Dedifferentiated amniotic fluid mesenchymal stem cell (primary cell): ENCODE data around the gene CLDN34.

Source experiments
- DNase-seq: peaks from one replicate; pipeline ENCODE4 v3.0.0-alpha.2; 2016; ENCODE audit errors: extremely low spot score

The CLDN34 gene, protein sequence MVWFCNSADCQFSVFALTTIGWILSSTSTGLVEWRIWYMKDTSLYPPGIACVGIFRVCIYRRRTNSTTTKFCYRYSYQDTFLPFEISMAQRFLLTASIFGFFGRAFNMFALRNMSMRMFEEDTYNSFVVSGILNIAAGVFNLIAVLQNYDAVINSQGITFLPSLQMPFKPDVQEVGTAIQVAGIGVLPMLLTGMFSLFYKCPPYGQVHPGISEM

DNA sequence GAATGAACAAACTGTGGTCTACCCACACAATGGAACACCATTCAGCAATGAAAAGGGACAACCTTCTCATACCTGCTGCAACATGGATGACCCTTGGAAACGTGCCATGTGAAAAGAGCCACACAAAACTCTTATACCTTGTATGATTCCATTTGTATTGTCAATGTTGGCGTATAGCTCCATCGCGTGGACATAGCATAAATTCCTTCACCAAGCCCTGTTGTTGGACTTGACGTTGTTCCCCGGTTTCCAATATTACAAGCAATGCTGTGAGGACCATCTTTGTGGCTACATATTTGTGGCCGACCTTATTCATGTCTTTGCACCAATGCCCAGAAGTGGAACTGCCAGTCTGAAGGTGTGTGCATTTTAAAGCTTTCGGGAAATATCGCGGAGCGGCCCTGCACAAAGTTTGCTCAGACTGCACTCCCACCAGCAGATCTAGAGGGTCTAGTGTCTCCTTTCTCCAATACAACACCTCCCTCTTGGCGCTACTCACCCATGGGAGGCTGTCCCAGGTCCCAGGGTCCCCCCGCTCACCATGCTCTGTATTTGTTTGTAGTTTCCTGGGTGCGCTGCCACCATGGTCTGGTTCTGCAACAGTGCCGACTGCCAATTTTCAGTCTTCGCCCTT, at the start of gene CLDN34:
CLDN34 (plus strand) TSS at position 584 of the 634 bp plus-strand sequence; CDS start at position 584, 0 bp downstream.
- DNase-seq: no peak

DNA sequence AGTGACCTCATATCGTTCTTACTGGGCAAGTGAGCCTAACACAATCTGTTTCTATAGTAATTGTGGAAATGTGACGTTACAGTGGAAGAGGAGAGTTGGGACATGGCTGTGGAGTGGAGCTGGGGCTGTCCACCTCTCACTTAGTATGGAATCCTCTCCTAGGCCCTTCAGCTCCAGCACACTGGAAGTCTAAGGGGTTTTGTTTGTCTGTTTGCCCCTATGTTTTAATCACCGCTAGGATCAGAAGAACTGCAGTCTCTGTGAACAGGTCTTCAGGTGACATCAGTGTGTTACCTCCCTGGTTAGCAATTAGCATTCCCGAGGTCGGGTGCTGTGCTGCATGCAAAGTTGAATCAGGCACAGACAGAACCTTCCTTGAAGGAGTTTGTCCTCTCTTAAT, 49.3 kb upstream of the CLDN34 start:
- DNase-seq: no peak

DNA sequence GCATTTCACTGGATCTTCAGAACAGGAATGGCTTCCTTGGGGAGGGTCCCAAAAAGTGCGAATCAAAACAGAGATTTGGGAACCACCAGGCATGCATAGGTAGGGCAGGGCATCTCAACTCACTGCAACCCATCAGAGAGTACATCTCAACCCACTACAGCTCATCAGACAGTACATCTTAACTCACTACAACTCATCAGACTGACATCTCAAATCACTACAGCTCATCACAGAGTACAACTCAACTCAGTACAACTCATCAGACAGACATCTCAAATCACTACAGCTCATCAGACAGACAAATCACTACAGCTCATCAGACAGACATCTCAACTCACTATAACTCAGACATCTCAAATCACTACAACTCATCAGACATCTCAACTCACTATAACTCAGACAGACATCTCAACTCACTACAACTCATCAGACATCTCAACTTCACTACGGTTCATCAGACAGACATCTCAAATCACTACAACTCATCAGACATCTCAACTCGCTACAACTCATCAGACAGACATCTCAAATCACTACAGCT, 47.5 kb upstream of the CLDN34 start:
- DNase-seq: no peak

DNA sequence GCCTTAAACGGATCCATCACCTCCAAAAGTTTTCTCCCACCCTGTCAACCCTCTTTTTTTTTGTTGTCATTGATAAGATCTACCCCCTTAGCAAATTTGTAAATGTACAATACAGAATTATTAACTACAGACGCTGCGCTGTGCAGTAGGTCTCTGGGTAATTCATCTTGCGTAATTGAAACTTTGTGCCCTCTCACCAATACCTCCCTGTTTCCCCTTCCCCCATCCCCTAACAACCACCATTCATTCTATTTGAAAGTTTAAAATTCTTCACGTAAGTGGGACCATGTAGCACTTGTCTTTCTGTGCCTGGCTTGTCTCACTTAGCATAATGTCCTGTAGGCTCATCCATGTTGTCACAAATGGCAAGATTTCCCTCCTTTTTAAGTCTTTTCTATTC, 45.8 kb upstream of the CLDN34 start:
- no peak for DNase-seq

DNA sequence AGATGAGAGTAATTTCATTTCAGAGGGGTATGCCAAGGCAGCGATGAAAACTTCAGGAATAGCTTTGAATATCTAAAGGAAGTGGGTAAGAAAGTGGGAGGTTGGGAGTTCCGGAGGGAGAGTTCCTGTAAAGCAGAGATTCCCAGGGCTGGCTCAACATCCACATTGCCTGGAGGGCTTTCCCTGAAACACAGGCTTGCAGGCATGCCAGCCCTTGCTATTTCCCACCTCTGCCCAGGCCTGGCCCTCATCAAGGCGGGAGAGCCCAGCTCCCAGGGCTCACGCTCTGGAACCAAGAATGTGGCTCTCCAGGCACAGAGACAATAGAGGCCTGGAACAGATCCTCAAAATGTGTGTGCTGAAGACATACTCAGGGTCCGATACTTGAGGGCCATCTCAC, 43.8 kb upstream of the CLDN34 start:
- DNase-seq: no peak

DNA sequence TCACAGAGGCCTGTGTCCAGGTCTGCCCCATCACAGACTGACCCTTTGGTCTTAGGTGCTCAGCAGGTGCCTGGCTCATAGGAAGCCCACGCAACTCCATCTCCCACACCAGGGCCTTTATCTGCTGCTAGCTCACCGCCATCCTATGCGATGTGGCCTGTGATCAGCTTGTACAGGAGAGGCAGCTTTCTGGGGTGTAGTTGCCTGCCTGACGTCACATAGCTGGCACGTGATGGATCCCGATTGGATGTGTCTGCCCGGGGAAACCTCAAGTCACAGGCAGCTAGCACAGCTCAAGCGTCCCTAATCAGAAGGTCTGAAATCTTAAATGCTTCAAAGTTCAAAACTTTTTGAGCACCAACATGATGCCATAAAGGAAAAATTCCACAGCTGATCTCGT, 41.2 kb upstream of the CLDN34 start:
- DNase-seq: no peak

DNA sequence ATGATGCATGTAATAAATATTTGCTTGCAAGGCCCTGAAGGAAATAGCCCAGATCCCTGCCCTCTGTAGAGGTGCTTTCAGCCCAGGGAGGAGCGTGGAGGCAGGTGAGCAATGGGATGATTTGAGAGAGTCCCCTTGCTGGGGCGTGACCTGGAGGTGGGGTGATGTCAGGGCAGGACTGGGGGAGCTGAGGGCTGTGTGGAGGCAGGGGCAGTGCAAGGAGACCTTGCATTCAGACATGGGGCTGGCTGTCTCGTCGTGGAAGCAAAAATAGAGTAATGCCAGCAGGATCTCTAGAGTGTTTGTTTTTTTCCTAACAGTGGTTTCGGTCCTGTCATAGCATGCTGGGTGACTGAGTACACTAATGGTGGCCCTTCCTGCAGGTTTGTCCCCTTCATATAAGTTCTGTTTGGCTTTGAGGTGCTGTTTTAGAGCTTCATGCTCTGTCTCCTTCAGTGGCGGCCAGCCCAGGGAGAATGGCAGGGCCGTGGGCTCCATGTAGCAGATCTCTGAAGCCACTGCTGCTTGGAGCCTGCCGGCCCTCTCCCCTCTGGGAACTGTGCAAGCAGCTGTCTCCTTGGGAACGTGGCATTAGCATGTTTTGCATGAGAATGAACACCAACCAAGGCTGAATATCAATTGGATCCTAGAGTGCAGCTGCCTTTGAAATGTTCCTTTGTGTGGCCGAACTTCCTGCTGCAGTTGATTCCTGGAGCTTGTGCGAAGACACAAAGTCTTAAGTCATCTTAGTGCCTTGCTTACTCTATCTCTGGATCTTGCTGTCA, 39.3 kb upstream of the CLDN34 start:
- DNase-seq: no peak

DNA sequence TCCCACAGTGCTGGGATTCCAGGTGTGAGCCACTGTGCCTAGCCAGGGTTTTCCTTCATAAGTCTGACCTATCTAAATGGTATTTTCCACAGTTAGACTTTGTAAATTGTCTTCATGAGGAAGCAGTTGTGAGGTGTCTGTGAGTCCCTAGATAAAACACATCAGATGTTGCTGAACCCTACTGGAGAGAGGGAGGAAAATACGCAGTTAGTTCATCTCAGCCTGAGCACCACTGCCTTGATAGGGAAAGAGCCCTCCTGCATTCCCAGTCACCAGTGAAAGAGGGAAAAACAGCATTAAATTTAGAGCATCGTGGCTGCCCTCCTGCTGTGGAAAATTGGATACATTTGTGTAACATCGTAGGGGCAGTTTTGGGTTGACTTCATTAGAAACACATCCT, 31.7 kb upstream of the CLDN34 start:
- DNase-seq: no peak

DNA sequence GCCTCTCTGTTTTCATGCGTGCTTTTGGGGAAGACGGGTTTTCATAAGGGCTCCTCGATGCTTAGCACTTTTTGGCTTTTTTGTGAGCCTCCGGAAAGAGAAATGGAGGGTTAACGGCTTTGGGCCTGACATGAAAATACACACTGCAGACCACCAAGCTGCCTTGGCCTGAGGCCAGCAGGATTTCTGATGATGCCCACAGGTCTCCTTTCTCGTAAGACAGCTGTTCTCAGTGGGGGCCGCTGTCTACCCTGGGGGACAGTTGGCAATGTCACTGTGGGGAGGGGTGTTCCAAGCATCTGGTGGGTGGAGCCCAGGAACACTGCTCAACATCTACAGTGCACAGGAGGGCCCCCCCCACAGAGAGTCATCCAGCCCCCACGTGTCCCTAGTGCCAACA, 29.4 kb upstream of the CLDN34 start:
- no peak for DNase-seq

DNA sequence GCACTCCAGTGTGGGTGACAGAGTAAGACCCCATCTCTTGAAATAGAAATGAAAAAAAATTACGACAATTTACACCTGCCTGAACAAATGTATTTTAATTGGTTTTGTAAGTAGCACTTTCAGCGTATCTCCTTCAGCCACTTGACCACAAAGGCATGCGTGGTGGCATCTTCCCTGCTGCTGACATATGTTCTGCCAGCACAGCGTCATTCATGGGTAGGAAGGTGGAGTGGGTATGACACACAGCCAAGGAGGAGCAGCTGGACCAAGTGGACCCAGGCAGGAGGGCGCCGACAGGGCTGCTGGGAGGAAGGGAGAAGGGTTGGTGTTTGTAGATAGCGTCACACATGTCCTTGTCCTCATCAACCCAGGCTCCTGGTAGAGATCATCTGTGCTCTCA, 28.6 kb upstream of the CLDN34 start:
- DNase-seq: no peak

DNA sequence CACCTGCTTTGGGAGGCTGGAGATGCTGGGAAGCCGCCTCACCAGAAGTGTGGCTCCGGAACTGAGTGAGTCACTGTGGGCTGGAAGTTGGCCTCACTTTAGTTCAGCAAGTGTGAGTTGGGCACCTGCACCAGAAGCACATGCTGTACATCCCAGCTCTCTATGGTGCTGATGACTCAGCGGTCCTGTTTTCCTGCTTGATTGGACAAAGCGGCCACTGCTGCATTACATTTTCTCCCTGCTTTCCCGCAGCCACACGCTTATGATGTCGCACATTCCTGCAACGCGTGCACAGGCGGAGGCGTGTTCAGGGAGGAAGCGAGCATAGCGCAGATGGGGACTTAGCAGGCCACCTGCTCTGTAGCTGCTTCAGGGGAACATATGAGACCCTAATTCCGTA, 26.7 kb upstream of the CLDN34 start:
- DNase-seq: no peak

DNA sequence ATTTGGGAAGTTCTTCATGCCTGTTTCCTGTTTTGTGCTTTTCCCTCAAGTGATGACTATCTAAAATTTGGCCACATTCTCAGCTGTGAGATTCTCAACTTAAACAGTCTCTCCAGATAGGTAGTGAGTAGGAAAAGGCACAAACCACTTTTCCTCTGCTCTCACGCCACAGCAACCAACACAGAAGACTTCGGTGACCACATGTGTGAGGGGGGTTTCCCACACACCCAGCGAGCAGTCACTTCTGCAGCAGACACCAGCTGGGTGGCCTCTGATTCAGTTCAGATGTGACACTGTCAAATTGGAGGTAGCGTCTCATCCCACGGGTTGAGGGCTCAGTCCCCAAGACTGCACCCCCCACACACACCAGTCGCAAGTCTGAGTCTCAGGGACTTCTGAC, 25.1 kb upstream of the CLDN34 start:
- no peak for DNase-seq

DNA sequence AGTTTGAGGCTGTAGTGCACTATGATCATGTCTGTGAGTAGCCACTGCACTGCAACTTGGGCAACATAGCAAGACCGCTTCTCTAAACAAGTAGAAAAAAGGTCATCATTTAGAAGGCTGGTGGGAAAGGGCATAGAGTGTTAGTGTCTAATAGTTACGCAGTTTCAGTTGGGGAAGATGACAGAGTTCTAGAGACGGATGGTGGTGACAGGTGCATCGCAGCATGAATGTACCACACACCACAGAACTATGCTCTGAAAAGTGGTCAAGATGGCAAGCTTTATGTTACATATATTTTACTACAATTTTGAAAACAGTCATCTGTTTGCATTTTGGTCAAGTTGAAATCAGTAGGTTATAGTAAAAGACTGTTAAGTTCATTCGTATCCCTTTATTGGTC, 23.7 kb upstream of the CLDN34 start:
- DNase-seq: no peak

DNA sequence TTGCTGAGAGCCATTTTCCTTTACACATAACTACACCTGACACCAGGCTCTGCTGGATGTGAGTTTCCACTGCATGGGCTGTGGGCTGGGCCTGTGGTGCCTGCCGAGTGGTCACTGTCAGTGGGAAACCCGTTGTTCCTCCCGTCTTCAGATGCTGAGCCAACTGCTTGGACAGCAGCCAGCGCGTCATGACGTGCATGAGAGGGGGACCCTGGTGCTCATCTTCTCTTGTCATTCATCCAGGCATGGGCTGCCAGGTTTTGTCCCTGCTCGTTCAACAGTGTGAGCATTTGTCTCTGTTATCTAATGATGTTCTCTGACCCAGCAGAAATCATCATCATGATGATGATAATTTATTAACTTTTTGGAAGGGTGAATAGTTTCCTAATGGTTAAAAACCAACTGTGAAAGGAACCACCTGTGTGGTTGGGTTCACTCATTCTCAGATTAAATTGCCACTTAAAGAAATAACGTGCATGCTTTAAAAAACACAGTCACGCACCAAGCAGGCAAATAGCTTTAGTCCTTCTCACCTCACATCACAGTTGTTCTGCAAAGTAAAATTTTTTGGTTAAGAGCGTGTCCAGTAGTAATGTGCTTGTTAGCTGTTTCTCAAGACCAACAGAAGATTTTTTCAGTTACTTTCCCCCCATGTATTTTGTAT, 19.9 kb upstream of the CLDN34 start:
- DNase-seq: no peak

DNA sequence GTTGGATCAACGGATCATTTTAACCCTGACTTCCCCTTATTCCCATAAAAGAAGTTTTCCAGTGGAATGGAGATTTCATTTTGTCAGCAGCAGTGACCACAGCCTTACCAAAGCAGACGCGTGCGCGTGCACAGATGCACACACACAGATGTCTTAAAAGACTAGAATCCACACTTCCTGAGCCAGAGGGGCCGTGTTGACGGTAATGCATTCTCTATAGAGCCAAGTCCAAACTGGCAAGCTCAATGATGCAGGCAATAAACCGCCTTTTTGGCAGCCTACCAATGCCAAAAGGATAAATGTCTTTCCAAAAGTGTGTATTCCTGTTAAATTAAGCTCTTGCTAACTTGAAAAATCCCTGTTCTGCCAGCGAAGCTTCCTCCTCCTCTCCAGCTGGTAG, 18.8 kb upstream of the CLDN34 start:
- DNase-seq: no peak

DNA sequence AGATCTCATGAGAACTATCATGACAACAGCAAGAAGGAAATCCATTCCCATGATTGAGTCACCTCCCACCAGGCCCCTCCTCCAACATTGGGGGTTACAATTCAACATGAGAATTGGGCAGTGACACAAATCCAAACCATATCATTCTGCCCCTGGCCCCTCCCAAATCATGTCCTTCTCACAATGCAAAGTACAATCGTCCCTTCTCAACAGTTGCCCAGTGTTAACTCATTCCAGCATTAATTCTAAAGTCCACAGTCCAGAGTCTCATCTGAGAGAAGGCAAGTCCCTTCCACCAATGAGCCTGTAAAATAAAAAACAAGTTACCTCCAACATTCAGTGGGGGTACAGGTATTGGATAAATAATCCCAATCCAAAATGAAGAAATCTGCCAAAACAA, 14.9 kb upstream of the CLDN34 start:
- DNase-seq: no peak

DNA sequence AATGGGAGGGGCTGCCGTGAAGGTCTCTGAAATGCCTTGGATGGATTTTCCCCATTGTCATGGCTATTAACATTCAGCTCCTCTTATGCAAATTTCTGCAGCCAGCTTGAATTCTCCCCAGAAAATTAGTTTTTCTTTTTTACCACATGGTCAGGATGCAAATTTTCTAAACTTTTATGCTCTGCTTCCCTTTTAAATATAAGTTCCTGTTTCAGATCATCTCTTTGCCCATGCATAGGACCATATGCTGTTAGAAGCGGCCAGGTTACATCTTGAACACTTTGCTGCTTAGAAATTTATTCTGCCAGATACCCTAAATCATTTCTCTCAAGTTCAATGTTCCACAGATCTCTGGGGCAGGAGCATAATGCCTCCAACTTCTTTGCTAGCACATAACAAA, 13.8 kb upstream of the CLDN34 start:
- DNase-seq: no peak

DNA sequence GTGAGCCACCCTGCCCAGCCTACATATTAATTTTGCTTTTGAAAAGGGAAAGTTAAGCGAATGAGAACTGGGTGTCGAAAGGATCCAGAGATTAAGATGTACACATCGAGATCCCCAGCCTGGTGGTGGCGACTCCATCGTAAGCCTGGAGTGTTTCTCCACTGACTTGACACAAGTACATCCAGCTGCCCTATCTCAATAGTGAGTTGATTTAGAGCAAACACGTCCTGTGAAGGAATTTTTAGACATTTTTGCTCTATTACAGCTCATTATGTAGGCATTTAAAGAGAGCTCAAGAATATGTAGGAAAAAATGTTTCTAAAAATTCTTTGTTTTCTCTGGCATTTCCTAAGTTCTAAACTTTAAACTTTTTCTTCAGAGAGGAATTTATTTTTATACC, 11.7 kb upstream of the CLDN34 start:
- DNase-seq: peak; percentile 62

DNA sequence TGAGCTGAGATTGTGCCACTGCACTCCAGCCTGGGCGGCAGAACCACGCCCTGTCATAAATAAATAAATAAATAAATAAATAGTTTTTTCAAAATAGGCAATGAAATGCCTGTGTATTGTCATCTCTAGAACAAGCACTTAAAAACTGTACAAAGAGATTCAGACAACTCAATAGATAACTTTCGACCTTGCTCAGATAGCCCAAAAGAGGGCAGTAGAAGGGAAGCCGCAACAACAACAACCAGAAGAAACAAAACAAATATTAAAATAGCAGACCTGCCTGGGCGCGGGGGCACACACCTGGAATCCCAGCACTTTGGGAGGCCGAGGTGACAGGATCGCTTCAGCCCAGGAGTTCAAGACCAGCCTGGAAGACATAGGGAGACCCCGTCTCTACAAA, 9.4 kb upstream of the CLDN34 start:
- DNase-seq: no peak

DNA sequence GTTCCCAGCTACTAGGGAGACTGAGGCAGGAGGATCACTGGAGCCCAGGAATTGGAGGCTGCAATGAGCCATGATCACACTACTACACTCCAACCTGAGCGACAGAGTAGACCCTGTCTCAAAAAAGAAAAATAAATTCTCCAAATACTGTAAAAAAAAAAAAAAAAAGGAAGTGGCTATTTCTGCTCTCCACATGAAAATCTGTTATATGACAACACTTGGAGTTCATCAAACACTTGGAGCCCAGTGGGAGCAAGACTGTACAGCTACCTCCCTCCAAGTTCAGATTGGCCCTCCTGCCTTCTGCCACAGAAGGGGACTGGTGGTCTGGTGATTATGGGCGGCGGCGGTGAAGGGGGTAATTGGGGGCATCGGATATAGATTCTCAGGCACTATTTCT, 9.0 kb upstream of the CLDN34 start:
- no peak for DNase-seq

DNA sequence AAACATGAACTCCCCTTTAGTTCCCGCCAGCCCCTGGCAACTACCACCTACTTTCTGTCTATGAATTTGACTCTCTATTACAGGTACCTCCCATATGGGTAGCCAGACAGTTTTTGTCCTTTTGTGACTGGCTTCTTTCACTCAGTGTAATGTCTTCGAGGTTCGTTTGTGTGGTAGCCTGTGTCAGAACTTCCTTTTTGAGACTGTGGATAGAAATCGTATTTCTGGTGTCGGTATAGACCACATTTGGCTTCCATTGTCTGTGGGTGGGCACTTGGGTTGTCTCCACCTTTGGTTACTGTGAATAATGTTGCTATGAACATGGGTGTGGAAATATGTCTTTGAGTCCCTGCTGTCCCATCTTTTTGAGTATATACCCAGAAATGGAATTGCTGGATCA, 5.4 kb upstream of the CLDN34 start:
- no peak for DNase-seq

DNA sequence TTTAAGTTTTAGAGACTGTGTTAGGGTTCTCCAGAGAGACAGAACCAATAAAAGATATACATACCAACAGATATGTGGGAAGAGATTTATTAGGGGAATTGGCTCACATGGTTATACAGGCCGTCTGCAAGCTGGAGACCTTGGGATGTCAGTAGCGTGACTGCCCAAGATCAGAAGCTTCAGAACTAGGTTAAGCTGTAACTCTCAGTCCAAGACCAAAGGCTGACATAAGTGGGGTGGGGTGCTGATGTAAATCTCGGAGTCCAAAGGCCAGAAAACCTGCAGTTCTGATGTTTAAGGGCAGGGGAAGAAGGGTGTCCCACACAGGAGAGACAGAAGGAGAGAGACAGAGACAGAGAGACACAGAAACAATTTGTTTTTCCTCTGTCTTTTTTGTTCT, 10.5 kb downstream of the CLDN34 start:
- no peak for DNase-seq
